NCI-H748 (cell line): ENCODE measurements around the gene SNUPN.
"Not testable (repeated sequence)": the region's sequence is repeated elsewhere in the genome, so short reads cannot be mapped to it uniquely, and the experiment has no call there.

Experiments
- DNase-seq: peaks from one replicate; lab custom pipeline; 2025; ENCODE audit not compliant: unreplicated experiment; lab: John Stamatoyannopoulos, UW

The SNUPN gene

GRCh38 chr15:75637245-75638009 lies 11.9 kb upstream of the SNUPN start:
- no peak for DNase-seq

DNA sequence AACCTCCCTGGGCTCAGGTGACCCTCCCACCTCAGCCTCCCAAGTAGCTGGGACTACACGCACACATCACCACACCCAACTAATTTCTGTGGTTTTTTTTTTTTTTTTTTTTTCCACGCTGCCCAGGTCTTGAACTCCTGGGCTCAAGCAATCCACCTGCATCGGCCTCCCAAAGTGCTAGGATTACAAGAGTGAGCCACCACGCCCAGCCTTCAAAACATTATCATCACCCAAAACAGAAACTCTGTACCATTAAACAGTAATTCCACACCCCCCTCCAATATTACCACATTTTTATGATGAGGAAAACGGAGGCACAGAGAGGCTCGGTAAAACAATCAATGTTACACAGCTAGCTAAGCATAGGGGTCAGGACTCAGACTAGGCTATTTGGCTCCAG lies 10.5 kb upstream of the SNUPN start:
- no peak for DNase-seq

DNA sequence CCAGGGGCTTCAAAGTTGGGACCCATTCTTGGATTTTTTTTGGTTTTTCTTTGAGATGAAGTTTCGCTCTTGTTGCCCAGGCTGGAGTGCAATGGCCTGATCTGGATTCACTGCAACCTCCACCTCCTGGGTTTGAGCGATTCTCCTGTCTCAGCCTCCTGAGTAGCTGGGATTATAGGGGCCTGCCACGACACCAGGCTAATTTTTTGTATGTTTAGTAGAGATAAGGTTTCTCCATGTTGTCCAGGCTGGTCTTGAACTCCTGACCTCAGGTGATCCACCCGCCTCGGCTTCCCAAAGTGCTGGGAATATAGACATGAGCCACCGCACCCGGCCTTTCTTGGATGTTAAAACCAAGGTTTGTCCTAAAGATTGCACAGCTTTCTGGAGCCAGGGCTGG lies 8.4 kb upstream of the SNUPN start:
- not testable (repeated sequence) for DNase-seq

- no peak for DNase-seq
These were observed 6.4 kb upstream of the SNUPN start for GRCh38 chr15:75631935-75632334.

DNA sequence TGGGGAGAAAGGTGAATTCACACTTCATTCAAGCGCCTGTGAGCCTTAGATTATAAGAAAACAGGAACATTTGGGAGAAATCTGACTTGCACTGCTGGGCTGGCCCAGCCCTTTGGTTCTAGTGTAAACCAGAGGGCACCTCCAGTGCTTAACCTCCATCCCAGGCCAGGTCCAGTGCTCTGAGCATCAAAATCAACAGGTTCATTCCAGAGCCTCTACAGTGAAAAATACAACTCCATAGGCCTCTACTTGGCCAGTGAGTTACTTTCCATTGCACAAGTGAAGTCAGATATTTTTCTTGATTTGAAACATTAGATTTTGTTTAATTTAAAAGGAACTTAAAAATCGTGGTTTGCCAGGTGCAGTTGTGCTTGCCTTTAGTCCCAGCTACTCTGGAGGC lies 3.0 kb downstream of the SNUPN start:
- DNase-seq: no peak

GRCh38 chr15:75620841-75621391 lies 4.6 kb downstream of the SNUPN start:
- DNase-seq: no peak

- no peak for DNase-seq
These were observed 5.3 kb downstream of the SNUPN start for GRCh38 chr15:75620058-75620820.

DNA sequence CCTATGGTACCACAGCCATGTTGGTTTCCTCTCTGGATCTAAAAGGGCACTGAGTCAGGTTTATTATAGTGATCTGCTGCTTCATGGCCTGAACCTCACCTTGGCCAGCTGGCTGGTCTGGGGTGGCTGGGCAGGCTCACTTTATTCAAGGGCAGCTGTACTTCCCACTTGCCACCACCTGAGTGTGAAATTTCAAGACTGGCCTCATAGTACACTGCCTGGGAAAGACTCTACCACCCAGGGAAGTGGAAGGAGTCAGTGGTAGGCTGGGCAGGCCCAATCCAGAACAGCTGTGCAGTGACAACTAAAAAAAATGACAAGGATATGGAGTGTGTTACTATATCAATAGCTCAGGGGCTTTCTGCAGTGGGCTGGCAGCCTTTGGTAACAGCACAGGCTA lies 8.8 kb downstream of the SNUPN start:
- no peak for DNase-seq

GRCh38 chr15:75606711-75607699 lies 18.5 kb downstream of the SNUPN start:
- no peak for DNase-seq

DNA sequence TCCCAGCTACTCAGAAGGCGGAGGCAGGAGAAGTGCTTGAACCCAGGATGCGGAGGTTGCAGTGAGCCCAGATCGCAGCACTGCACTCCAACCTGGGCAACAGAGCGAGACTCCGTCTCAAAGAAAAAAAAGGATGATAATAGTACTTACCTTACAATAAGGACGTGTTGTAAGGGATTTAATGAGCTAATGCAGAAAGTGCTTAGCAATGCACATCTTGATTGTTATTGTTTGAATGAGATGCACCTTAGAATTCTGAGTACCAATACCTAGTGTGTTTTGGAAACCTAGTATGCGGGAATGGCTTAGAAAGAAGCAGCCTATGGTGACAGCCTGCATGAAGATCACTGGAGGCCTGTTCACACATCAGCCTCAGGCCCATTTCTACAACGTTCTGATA lies 19.5 kb downstream of the SNUPN start:
- no peak for DNase-seq

- no peak for DNase-seq
These were observed 26.1 kb downstream of the SNUPN start for GRCh38 chr15:75599401-75599800.

DNA sequence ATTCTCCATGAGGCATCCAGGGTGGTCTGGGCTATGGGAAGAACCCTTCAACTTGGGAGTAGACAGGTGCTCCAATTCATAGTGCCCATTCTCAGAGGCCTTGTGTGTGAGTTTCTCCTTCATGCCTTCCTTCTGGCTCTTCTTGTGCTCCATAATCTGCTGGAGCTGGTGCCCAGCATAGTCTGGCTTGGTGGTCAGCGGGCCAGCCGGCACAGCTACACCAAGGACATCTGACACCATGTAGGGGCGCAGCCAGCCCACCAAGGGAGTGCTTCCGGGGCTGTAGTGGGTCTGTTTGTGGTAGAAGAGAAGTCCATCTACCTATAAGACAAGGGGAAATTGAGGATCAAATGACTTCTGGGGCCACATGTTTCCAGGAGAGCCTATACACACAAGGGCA lies 27.2 kb downstream of the SNUPN start:
- no peak for DNase-seq

- no peak for DNase-seq
These were observed 27.7 kb downstream of the SNUPN start for GRCh38 chr15:75597667-75598341.

DNA sequence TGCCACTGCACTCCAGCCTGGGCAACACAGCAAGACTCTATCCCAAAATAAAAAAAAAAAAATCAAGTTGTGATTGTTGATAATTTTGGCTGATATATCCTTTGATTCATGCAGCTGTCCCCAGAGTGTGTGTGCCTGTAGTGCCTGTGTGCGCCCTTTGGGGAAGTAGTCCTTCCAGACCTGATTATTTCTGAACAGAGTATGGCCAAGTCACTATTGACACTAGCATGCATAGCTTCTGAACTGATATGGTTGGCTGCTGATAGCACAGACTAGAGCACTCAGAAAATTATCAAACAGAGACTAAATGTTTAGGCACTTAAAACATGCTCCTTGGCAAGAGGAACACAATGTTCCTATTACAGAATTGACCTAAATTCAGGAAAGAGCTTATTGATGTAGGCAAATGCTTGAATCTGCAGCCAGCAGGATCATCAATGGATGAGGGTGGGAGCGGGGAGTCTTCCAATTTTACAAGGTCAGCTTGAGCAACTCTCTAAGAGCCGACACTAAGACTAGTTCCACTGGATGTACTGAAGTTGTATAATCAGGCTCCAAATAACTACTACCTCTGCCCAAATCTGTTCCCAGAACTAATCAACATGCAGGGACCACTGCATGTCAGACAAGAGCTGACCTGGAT lies 28.7 kb downstream of the SNUPN start:
- DNase-seq: no peak

- no peak for DNase-seq
These were observed 31.2 kb downstream of the SNUPN start for GRCh38 chr15:75594276-75594675.

GRCh38 chr15:75591655-75592364 lies 33.7 kb downstream of the SNUPN start:
- no peak for DNase-seq

DNA sequence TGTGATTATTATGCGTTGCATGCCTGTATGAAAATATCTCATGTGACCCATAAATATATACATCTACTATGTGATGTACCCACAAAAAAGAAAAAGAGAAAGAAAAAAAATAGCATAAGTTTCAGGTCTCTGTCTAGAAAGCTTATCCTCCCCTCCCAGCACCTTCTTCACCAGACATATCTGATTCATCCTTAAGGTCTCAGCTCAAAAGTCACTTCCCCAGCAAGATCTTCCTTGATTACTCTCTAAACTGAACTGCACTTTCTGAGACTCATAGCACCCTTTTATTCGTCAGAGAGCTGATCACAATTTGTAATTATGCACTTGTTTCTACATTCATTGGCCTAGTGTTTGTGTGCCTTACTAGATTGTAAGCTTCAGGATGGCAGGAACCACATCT lies 35.3 kb downstream of the SNUPN start:
- DNase-seq: no peak

GRCh38 chr15:75589071-75589470 lies 36.5 kb downstream of the SNUPN start:
- no peak for DNase-seq

DNA sequence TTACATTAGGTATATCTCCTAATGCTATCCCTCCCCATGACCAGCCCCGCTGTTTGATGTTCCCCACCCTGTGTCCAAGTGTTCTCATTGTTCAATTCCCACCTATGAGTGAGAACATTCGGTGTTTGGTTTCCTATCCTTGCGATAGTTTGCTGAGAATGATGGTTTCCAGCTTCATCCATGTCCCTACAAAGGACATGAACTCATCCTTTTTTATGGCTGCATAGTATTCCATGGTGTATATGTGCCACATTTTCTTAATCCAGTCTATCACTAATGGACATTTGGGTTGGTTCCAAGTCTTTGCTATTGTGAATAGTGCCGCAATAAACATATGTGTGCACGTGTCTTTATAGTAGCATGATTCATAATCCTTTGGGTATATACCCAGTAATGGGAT lies 39.1 kb downstream of the SNUPN start:
- not testable (repeated sequence) for DNase-seq
